Measurements from ENCODE around the gene ZFP91. TPM values are rescaled to one million over a fixed set of nuclear protein-coding genes. Genes with fewer than 3 reads are reported as not detected.
A peak's percentile ranks its signal among the peaks of the same experiment; 100 is the strongest.

Gene ZFP91
- total RNA-seq, 1 donor from 2014 or later = 27.7 TPM

- Histone ChIP-seq H3K4me3 (ENCODE audit: low read length in 3 of 3) (peak overlapping the region; percentile 91 to 95 (median 92)), H3K9ac (ENCODE audit: low read depth in 1 of 3, low read length in 3 of 3) (peak overlapping the region; percentile 98 to 99 (median 99)), H3K36me3 (ENCODE audit: control insufficient read depth in 3 of 3, insufficient read depth in 3 of 3, low read length in 3 of 3) (peaks cover 0 to 5% (median 0%) of the 10 kb centered on the region in 3 donors), H3K9me3 (ENCODE audit: control insufficient read depth in 3 of 3, low read length in 3 of 3) (no peaks in the 10 kb centered on the region), H3K4me1 (ENCODE audit: control insufficient read depth in 3 of 3, insufficient read depth in 3 of 3, low read length in 3 of 3) (peaks cover 29 to 45% (median 41%) of the 10 kb centered on the region in 3 donors), H3K27me3 (ENCODE audit: control insufficient read depth in 3 of 3, insufficient read depth in 3 of 3, low read length in 3 of 3) (no peaks in the 10 kb centered on the region), H3K27ac (ENCODE audit: low read depth, low read length) (peak overlapping the region; percentile 100)
These were observed 598 bp downstream of the ZFP91 start for GRCh38 chr11:58579192-58580129.

GRCh38 chr11:58580311-58580710 is 1.4 kb downstream of the ZFP91 start:
- H3K4me3 ChIP-seq (ENCODE audit: low read length in 3 of 3) = peak overlapping the region; percentile 91 to 95 (median 92)
- peaks cover 24 to 42% (median 33%) of the 10 kb centered on the region in 3 donors for H3K4me1 ChIP-seq (ENCODE audit: control insufficient read depth in 3 of 3, insufficient read depth in 3 of 3, low read length in 3 of 3)
- H3K36me3 ChIP-seq (ENCODE audit: control insufficient read depth in 3 of 3, insufficient read depth in 3 of 3, low read length in 3 of 3) = peaks cover 0 to 5% (median 0%) of the 10 kb centered on the region in 3 donors
- peak overlapping the region; percentile 98 to 99 (median 99) for H3K9ac ChIP-seq (ENCODE audit: low read depth in 1 of 3, low read length in 3 of 3)
- no peaks in the 10 kb centered on the region for H3K27me3 ChIP-seq (ENCODE audit: control insufficient read depth in 3 of 3, insufficient read depth in 3 of 3, low read length in 3 of 3)
- H3K9me3 ChIP-seq (ENCODE audit: control insufficient read depth in 3 of 3, low read length in 3 of 3) = no peaks in the 10 kb centered on the region
- peak overlapping the region; percentile 100 for H3K27ac ChIP-seq (ENCODE audit: low read depth, low read length)

- no peaks in the 10 kb centered on the region for H3K9me3 ChIP-seq (ENCODE audit: control insufficient read depth in 3 of 3, low read length in 3 of 3)
- H3K4me3 ChIP-seq (ENCODE audit: low read length in 3 of 3) = no peak overlapping the region
- no peaks in the 10 kb centered on the region for H3K27me3 ChIP-seq (ENCODE audit: control insufficient read depth in 3 of 3, insufficient read depth in 3 of 3, low read length in 3 of 3)
- H3K4me1 ChIP-seq (ENCODE audit: control insufficient read depth in 3 of 3, insufficient read depth in 3 of 3, low read length in 3 of 3) = peaks cover 13 to 31% (median 30%) of the 10 kb centered on the region in 3 donors
- H3K36me3 ChIP-seq (ENCODE audit: control insufficient read depth in 3 of 3, insufficient read depth in 3 of 3, low read length in 3 of 3) = peaks cover 0 to 5% (median 2%) of the 10 kb centered on the region in 3 donors
- H3K27ac ChIP-seq (ENCODE audit: low read depth, low read length) = no peak overlapping the region
- H3K9ac ChIP-seq (ENCODE audit: low read depth in 1 of 3, low read length in 3 of 3) = no peak overlapping the region
These were observed 3.6 kb downstream of the ZFP91 start for GRCh38 chr11:58582437-58582836.

GRCh38 chr11:58586998-58587397 is 8.1 kb downstream of the ZFP91 start:
- H3K36me3 ChIP-seq (ENCODE audit: control insufficient read depth in 3 of 3, insufficient read depth in 3 of 3, low read length in 3 of 3) = peaks cover 0 to 2% (median 0%) of the 10 kb centered on the region in 3 donors
- H3K27me3 ChIP-seq (ENCODE audit: control insufficient read depth in 3 of 3, insufficient read depth in 3 of 3, low read length in 3 of 3) = no peaks in the 10 kb centered on the region
- no peak overlapping the region for H3K27ac ChIP-seq (ENCODE audit: low read depth, low read length)
- no peak overlapping the region for H3K9ac ChIP-seq (ENCODE audit: low read depth in 1 of 3, low read length in 3 of 3)
- H3K9me3 ChIP-seq (ENCODE audit: control insufficient read depth in 3 of 3, low read length in 3 of 3) = no peaks in the 10 kb centered on the region
- no peak overlapping the region for H3K4me3 ChIP-seq (ENCODE audit: low read length in 3 of 3)
- H3K4me1 ChIP-seq (ENCODE audit: control insufficient read depth in 3 of 3, insufficient read depth in 3 of 3, low read length in 3 of 3) = peaks cover 3 to 17% (median 15%) of the 10 kb centered on the region in 3 donors

DNA sequence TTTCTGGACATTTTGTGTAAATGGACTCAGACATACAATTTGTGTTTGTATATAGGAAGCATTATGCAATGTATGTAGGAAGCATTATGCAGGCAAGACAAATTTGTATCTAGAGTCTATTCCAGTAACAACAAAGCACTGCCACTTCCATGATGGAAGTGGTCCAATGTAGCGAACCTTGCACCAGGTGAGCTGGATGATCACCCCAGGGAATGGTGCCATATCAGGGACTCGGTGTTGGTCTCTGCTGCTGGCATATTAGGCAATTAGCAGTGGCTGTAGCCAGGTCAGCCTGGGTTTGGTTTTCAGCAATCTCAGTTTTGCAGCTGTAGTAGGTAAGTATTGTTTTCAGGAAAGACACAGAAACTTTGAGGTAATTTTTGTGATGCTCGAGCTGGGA is 12.8 kb downstream of the ZFP91 start:
- Histone ChIP-seq H3K4me1 (ENCODE audit: control insufficient read depth in 3 of 3, insufficient read depth in 3 of 3, low read length in 3 of 3) (peaks cover 6 to 13% (median 9%) of the 10 kb centered on the region in 3 donors), H3K27me3 (ENCODE audit: control insufficient read depth in 3 of 3, insufficient read depth in 3 of 3, low read length in 3 of 3) (no peaks in the 10 kb centered on the region)

DNA sequence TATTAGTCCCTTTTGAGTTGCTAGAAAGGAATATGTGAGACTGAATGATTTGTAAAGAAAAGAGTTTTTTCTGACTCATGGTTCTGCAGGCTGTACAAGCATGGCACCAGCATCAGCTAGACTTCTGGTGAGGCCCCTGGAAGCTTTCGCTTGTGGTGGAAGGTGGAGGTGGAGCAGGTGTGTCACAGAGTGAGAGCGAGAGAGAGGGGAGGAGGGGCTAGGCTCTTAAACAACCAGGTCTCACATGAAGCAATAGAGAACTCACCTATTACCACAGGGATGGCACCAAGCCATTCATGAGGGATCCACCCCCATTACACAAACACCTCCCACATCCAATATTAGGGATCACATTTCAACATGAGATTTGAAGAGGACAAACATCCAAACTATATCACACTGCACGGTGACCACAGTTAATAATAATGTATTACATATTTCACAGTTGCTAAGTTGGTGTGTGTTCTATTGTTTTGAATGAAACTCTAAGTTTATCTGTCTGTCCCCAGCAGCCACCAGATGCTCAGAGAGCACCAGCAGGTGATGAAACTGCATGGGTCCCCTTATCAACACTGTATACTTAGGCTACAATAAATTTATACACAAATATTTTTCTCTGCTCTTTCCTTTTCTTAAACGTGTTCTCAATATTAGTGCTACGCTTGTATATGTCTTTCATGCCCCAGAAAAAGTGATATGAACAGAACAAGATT is 14.1 kb downstream of the ZFP91 start:
- Histone ChIP-seq H3K36me3 (ENCODE audit: control insufficient read depth in 3 of 3, insufficient read depth in 3 of 3, low read length in 3 of 3) (no peaks in the 10 kb centered on the region), H3K4me1 (ENCODE audit: control insufficient read depth in 3 of 3, insufficient read depth in 3 of 3, low read length in 3 of 3) (peaks cover 10 to 15% (median 11%) of the 10 kb centered on the region in 3 donors), H3K27me3 (ENCODE audit: control insufficient read depth in 3 of 3, insufficient read depth in 3 of 3, low read length in 3 of 3) (no peaks in the 10 kb centered on the region), H3K27ac (ENCODE audit: low read depth, low read length) (no peak overlapping the region), H3K9ac (ENCODE audit: low read depth in 1 of 3, low read length in 3 of 3) (no peak overlapping the region), H3K9me3 (ENCODE audit: control insufficient read depth in 3 of 3, low read length in 3 of 3) (no peaks in the 10 kb centered on the region), H3K4me3 (ENCODE audit: low read length in 3 of 3) (no peak overlapping the region)

More for the DNA sequence above, 12.8 kb downstream of the ZFP91 start:
- no peak overlapping the region for H3K27ac ChIP-seq (ENCODE audit: low read depth, low read length)
- no peaks in the 10 kb centered on the region for H3K9me3 ChIP-seq (ENCODE audit: control insufficient read depth in 3 of 3, low read length in 3 of 3)
- H3K36me3 ChIP-seq (ENCODE audit: control insufficient read depth in 3 of 3, insufficient read depth in 3 of 3, low read length in 3 of 3) = no peaks in the 10 kb centered on the region
- no peak overlapping the region for H3K4me3 ChIP-seq (ENCODE audit: low read length in 3 of 3)
- H3K9ac ChIP-seq (ENCODE audit: low read depth in 1 of 3, low read length in 3 of 3) = no peak overlapping the region

GRCh38 chr11:58594826-58595225 is 16.0 kb downstream of the ZFP91 start:
- no peak overlapping the region for H3K27ac ChIP-seq (ENCODE audit: low read depth, low read length)
- no peaks in the 10 kb centered on the region for H3K9me3 ChIP-seq (ENCODE audit: control insufficient read depth in 3 of 3, low read length in 3 of 3)
- H3K36me3 ChIP-seq (ENCODE audit: control insufficient read depth in 3 of 3, insufficient read depth in 3 of 3, low read length in 3 of 3) = no peaks in the 10 kb centered on the region
- H3K4me3 ChIP-seq (ENCODE audit: low read length in 3 of 3) = no peak overlapping the region
- no peaks in the 10 kb centered on the region for H3K27me3 ChIP-seq (ENCODE audit: control insufficient read depth in 3 of 3, insufficient read depth in 3 of 3, low read length in 3 of 3)
- H3K4me1 ChIP-seq (ENCODE audit: control insufficient read depth in 3 of 3, insufficient read depth in 3 of 3, low read length in 3 of 3) = peaks cover 11 to 15% (median 13%) of the 10 kb centered on the region in 3 donors
- H3K9ac ChIP-seq (ENCODE audit: low read depth in 1 of 3, low read length in 3 of 3) = no peak overlapping the region

DNA sequence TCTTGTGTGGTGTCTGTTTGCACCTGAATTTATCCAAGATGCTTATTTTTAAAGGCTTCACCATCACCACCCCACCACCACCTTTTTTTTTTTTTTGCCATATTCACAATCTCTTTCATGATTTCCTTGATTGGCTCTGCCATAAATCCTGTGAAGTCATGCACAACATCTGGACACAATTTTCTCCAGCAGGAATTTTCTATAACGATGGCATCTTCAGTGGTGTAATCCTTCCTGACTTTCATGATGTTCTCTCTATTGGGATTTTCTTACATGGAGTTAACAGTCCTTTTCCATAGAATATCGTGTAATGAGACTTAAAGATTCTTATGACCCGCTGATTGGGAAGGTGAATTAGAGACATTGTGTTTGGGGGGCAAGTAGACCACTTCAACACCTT is 17.8 kb downstream of the ZFP91 start:
- Histone ChIP-seq H3K4me1 (ENCODE audit: control insufficient read depth in 3 of 3, insufficient read depth in 3 of 3, low read length in 3 of 3) (peaks cover 14 to 17% (median 15%) of the 10 kb centered on the region in 3 donors), H3K27ac (ENCODE audit: low read depth, low read length) (no peak overlapping the region), H3K9me3 (ENCODE audit: control insufficient read depth in 3 of 3, low read length in 3 of 3) (no peaks in the 10 kb centered on the region), H3K36me3 (ENCODE audit: control insufficient read depth in 3 of 3, insufficient read depth in 3 of 3, low read length in 3 of 3) (no peaks in the 10 kb centered on the region), H3K27me3 (ENCODE audit: control insufficient read depth in 3 of 3, insufficient read depth in 3 of 3, low read length in 3 of 3) (no peaks in the 10 kb centered on the region), H3K4me3 (ENCODE audit: low read length in 3 of 3) (no peak overlapping the region), H3K9ac (ENCODE audit: low read depth in 1 of 3, low read length in 3 of 3) (no peak overlapping the region)

GRCh38 chr11:58597486-58598144 is 18.8 kb downstream of the ZFP91 start:
- Histone ChIP-seq H3K4me1 (ENCODE audit: control insufficient read depth in 3 of 3, insufficient read depth in 3 of 3, low read length in 3 of 3) (peaks cover 12 to 17% (median 15%) of the 10 kb centered on the region in 3 donors), H3K4me3 (ENCODE audit: low read length in 3 of 3) (no peak overlapping the region), H3K27me3 (ENCODE audit: control insufficient read depth in 3 of 3, insufficient read depth in 3 of 3, low read length in 3 of 3) (no peaks in the 10 kb centered on the region), H3K9me3 (ENCODE audit: control insufficient read depth in 3 of 3, low read length in 3 of 3) (no peaks in the 10 kb centered on the region), H3K27ac (ENCODE audit: low read depth, low read length) (no peak overlapping the region), H3K36me3 (ENCODE audit: control insufficient read depth in 3 of 3, insufficient read depth in 3 of 3, low read length in 3 of 3) (no peaks in the 10 kb centered on the region), H3K9ac (ENCODE audit: low read depth in 1 of 3, low read length in 3 of 3) (no peak overlapping the region)

Measured in skeletal muscle tissue (tissue), 4 donors.